Stimulated activated CD4-positive, alpha-beta T cell treated with anti-CD3 and anti-CD28 coated beads, TNF-alpha, amount 100 ng/mL, for 1 hour (primary cell): ENCODE data around the gene SYAP1.
"Not testable (repeated sequence)": the region's sequence is repeated elsewhere in the genome, so short reads cannot be mapped to it uniquely, and the experiment has no call there.

Experiments
- DNase-seq, 3 donors: peaks; one replicate each; pipeline ENCODE4 v3.0.0-alpha.2; 2020; ENCODE audit warnings: low read depth in 3 of 3, low spot score in 1 of 3

Gene SYAP1

DNA sequence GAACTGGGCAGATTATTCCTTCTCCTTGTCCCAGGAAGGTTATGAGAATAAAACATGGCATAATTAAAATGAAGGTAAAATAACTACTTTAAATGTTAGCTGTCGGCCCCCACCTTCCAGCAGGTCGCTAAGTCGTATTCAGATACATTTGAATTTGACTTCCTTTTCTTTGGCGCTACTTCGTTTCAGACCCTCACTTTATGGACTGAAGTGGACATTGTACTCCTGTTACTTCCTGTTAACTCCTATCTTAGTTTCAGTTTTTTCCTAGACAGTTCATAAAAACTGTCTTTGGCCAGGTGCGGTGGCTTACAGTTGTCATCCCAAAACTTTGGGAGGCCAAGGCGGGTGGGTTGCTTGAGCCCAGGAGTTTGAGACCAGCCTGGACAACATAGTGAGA is 5.7 kb downstream of the SYAP1 start:
- no peak for DNase-seq

DNA sequence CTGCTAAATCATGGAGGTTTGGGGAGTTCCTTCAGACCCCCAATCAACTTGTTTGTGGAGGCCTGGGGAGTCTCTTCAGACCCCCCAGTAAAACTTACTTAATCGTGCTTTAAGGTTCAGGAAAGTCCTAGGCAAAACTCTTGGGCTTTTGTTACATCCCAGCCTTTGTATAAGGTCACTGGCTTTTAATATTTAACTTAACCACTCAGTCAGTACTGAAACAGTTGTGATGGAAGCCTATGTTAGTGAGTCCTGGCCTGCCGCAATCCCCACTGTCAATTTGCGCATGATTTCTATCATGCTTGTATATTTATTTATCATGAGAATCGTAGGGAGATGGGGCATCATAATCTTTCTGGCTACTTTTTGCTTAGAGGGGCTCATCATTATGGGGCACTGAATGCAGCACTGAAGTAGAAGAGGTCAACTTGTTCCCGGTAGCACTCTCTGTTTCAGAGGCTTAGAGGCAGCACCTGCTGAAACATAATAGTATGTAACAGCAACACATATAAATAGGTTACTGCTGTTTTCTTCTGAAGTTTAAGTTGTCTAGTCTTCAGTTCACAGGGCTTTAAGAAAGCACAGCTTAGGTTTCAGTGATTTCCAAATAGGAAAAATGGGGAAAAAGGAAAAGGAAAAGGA is 7.1 kb downstream of the SYAP1 start:
- DNase-seq: not testable (repeated sequence)

DNA sequence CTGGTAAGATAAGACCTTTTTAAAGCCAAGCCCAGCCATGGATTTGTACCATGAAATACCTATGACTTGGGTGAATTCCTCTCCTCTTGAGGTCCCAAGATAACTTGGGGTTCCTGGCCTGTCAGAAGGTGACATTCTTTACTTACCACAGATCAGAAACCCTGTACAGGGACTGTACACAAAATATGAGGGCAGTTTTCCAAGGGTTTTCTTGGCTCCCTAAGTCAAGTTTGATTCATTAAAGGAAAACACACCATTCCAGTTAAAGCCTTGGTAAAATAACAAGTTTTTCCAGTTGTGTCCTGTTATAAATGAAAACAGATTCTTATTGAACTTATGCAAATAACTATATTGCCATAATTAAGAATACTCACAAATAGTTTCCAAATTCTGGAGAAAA is 8.2 kb downstream of the SYAP1 start:
- DNase-seq: no peak

- DNase-seq: no peak
Observed at GRCh38 chrX:16730450-16730849, 11.0 kb downstream of the SYAP1 start.

GRCh38 chrX:16733013-16733412 is 13.6 kb downstream of the SYAP1 start:
- DNase-seq: no peak

DNA sequence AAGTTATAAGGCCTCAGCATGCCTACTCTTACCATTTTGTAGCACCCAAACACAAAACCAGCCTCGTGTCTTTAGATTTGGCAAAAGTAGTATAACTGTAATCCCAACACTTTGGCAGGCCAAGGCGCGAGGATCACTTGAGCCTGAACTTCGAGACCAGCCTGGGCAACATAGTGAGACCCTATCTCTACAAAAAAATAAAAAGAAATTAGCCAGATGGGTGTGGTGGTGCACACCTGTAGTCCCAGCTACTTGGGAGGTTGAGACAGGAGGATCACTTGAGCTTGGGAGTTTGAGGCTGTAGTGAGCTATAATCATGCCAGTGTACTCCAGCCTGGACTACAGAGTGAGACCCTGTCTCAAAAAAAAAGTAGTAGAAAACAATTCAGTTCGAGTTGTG is 17.6 kb downstream of the SYAP1 start:
- DNase-seq: no peak

DNA sequence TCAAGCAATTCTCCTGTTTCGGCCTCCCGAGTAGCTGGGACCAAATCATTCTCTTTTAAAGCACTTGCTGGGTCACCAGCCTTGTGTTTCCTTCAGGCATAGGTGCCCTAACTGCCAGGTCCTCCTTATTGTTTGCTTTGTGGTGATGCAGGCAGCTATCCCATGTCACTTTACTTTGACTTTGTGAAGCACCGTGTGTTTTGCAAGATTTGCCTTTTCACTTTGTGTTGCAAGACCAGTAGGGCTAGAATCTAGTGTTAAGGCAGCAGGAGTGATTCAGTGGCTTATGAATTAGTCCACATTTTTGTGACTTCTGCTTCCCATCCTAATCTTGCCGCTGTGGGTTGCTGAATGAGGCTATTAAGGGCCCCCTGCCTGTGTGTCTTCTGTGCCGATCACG is 20.2 kb downstream of the SYAP1 start:
- no peak for DNase-seq

- DNase-seq: no peak
Observed at GRCh38 chrX:16743604-16744325, 24.4 kb downstream of the SYAP1 start.

DNA sequence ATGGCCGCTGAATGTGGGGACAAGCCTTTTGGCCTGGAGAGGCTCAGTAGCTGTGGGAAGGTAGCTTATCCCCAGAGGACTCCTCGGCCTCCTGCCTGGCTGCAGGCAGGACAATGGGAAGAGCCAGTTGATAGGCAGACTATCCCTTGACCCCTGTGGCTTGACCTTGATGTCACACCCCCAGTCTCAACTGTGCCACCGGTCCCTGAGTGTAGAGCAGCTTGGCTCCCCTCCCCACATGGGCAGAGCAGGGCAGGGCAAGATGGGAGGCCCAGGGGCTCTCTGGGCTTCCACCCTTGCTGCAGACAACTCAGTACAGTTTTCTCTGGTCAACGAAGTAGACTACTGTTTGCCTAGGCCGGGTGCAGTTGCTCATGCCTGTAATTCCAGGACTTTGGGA is 25.7 kb downstream of the SYAP1 start:
- no peak for DNase-seq

DNA sequence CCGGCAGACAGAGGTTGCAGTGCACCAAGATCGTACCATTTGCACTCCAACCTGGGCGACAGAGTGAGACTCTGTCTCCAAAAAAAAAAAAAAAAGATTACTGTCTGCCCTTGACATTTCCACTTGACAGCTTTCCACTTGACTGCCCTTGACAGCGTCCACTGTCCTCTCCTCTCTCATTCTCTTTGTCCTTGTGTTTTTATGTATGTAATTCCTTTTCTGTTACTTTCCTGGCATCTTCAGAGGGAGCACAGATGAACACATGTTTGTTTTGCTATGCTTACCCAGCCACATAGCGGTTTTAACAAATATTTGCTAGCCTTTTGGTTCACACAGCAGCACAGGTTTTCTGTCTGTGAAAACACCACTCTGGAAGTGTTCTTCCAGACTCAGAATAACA is 26.2 kb downstream of the SYAP1 start:
- no peak for DNase-seq

DNA sequence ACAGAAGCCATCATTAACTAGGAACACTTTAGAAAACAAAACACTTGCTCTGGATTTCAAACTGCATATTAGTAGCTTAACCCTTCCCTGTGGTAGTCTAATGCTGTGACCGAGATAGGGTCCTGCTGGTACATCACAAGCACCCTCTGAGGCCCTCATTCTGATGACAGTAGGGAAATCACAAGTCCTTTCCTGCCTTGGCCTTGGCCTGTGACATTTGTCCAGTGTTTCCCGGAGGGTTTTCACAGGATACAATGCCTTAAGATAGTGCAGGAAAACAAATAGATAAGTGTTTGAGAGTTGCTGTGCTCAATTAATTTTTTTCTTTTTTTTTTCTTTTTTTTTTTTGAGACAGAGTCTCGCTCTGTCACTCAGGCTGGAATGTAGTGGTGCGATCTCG is 29.0 kb downstream of the SYAP1 start:
- no peak for DNase-seq

- DNase-seq: no peak
Observed at GRCh38 chrX:16750136-16750535, 30.7 kb downstream of the SYAP1 start.

DNA sequence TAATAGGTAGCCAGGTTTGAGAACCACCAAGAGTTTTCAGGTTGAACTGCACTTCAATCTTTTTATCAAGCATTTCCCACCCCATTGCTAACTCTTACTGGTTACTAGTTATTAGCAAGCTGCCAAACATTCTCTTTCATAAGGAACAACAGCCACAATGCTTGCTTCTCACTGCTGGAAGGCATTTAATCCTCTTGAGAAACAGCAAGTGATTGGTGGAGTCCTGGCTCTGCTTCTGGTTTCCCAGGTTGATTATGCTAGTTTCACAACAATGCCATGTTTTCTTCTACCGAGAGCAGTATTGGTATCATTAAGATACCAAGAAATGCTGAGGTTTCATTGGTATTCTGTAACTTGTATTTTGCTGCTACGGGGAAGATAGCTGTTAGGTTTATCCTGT is 34.6 kb downstream of the SYAP1 start:
- no peak for DNase-seq

- no peak for DNase-seq
Observed at GRCh38 chrX:16756724-16757123, 37.3 kb downstream of the SYAP1 start.

DNA sequence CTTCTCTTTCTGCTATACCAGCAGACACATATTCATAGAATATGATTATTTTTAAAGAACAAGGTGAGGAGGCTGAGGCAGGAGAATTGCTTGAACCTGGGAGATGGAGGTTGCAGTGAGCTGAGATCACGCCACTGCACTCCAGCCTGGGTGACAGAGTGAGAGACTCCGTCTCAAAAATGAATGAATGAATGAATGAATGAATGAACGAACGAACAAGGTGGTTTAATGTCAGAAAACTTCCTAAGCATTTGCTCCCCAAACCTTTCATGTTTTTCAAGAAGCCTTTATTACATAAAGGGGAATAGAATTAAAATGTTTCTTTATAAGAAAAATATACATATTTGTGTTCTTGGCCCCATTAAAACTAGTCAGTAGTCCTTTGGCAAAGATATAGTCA is 42.1 kb downstream of the SYAP1 start:
- not testable (repeated sequence) for DNase-seq

DNA sequence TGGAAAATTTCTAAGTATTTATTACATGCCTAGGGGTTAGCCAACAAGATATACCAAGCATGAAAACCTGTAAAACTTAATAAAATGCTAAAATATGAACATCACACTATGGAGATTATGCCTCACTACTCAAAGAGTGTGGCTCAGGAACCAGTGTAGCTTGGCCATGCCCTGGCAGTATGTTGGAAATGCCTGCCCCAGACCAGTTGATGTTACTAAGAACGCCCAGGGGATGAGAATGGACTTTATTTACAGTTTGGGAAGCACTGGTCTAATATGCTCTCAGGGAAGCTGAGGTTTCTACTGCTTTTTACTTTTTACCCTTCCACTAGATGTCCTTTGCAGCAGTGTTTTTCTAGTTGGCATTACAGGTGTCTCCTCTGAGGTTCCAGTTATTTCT is 43.2 kb downstream of the SYAP1 start:
- DNase-seq: no peak

GRCh38 chrX:16765594-16765993 is 46.2 kb downstream of the SYAP1 start:
- DNase-seq: no peak

- DNase-seq: no peak
Observed at GRCh38 chrX:16770970-16771482, 51.6 kb downstream of the SYAP1 start.

- no peak for DNase-seq
Observed at GRCh38 chrX:16771483-16772398, 52.3 kb downstream of the SYAP1 start.

- DNase-seq: no peak
Observed at GRCh38 chrX:16772460-16772859, 53.0 kb downstream of the SYAP1 start.

DNA sequence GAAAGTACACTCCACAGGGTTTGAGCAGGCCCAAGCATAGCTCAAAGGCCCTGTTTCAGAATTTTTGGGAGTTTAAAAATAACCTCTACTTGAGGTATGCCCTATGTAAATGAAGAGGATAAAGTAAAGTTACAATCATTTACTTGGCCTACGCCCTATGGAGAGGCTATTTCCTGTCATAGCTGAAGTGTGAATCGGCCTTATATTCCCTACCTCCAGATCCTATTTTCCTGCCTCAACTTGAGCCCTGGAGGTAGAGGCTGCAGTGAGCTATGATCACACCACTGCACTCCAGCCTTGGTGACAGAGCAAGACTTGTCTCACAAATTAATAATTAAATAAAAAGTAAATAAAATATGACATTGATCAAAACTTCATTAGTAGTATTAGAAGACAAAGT is 55.3 kb downstream of the SYAP1 start:
- DNase-seq: no peak

DNA sequence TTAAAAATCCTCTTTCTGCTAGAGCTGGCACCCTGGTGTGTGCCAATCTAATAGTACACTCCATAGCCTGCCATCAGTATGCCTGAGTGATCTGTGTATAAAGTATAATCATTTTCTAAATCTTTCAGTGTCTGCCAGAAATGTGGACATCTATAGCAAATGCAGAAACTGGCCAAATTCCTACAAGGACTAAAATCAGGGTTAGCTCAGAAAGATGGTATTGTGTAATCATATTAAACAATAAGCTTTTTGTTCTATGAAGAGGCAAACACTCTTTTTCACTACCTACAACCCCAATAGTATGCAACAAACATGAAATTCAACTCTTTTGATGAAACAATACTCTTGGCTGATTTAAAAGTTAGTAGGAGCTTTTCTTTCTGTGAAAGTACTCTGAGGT is 59.1 kb downstream of the SYAP1 start:
- DNase-seq: no peak
